DOHH2 (cell line): ENCODE results near the gene SMIM30.

Experiments used
- H3F3A ChIP-seq: fragments of 200-600 bp; sonication (generic), shearing (Covaris generic); 2 replicates; pipeline ENCODE4 v1.6.0; 2016; ENCODE audit warnings: antibody characterized with exemption, mild to moderate bottlenecking; ENCODE audit not compliant: control insufficient read depth, insufficient read depth
- H3K27ac ChIP-seq: fragments of 200-600 bp; sonication (generic); 2 replicates; pipeline ENCODE4 v1.5.1; 2014; ENCODE audit warnings: low read depth, mild to moderate bottlenecking, low read length, moderate library complexity
- H3K27me3 ChIP-seq: fragments of 200-600 bp; sonication (generic); 2 replicates; pipeline ENCODE4 v1.6.1; 2014; ENCODE audit warnings: mild to moderate bottlenecking, low read length, mixed read lengths; ENCODE audit not compliant: control insufficient read depth
- H3K36me3 ChIP-seq: fragments of 200-600 bp; sonication (generic); 2 replicates; pipeline ENCODE4 v1.6.1; 2014; ENCODE audit warnings: mild to moderate bottlenecking, low read length, moderate library complexity, mixed read lengths; ENCODE audit not compliant: control insufficient read depth
- H3K4me1 ChIP-seq: fragments of 200-600 bp; sonication (generic); 2 replicates; pipeline ENCODE4 v1.6.1; 2014; ENCODE audit warnings: mild to moderate bottlenecking, low read length, mixed read lengths; ENCODE audit not compliant: control insufficient read depth
- H3K4me2 ChIP-seq: fragments of 200-600 bp; sonication (generic); 2 replicates; pipeline ENCODE4 v1.6.0; 2014; ENCODE audit warnings: mild to moderate bottlenecking, low read length, moderate library complexity
- H3K4me3 ChIP-seq: fragments of 200-600 bp; sonication (generic); 2 replicates; pipeline ENCODE4 v1.5.1; 2014; ENCODE audit warnings: mild to moderate bottlenecking, low read length, mixed read lengths
- H3K79me2 ChIP-seq: fragments of 200-600 bp; sonication (generic); 2 replicates; pipeline ENCODE4 v1.6.1; 2014; ENCODE audit warnings: mild to moderate bottlenecking, low read length, mixed read lengths; ENCODE audit not compliant: control insufficient read depth
- H3K9me2 ChIP-seq: fragments of 200-600 bp; sonication (generic); replicated peaks from 2 replicates; pipeline ENCODE4 v1.6.1; 2014; ENCODE audit warnings: mild to moderate bottlenecking, low read length, mixed read lengths; ENCODE audit not compliant: control insufficient read depth
- H3K9me3 ChIP-seq: fragments of 200-600 bp; sonication (generic); 2 replicates; pipeline ENCODE4 v1.6.1; 2014; ENCODE audit warnings: antibody characterized with exemption, low read length, mixed read lengths; ENCODE audit not compliant: control insufficient read depth, insufficient read depth
- H4K20me1 ChIP-seq: fragments of 200-600 bp; sonication (generic); 2 replicates; pipeline ENCODE4 v1.6.0; 2014; ENCODE audit warnings: low read depth, mild to moderate bottlenecking, antibody characterized with exemption, low read length, moderate library complexity; ENCODE audit not compliant: control insufficient read depth, insufficient read depth
- CTCF ChIP-seq: fragments of 200-600 bp; sonication (generic); IDR thresholded peaks from one replicate; pipeline ENCODE4 v1.5.1; 2014; ENCODE audit warnings: antibody characterized with exemption, mild to moderate bottlenecking, low read depth, low read length; ENCODE audit not compliant: poor library complexity, severe bottlenecking
- EZH2phosphoT487 ChIP-seq: fragments of 200-600 bp; sonication (generic); IDR thresholded peaks from 2 replicates; pipeline ENCODE4 v1.6.1; 2017; ENCODE audit warnings: borderline replicate concordance, mild to moderate bottlenecking, antibody characterized with exemption, low read length, moderate library complexity, mixed read lengths

SMIM30 gene

GRCh38 chr7:113131367-113131766, 13.0 kb upstream of the SMIM30 start:
- Histone ChIP-seq H3K27ac (no peak overlapping the region), H3F3A (no peaks in the 10 kb centered on the region), H3K36me3 (no peaks in the 10 kb centered on the region), H3K4me1 (no peaks in the 10 kb centered on the region), H3K4me2 (no peak overlapping the region), H3K9me3 (no peaks in the 10 kb centered on the region), H3K9me2 (no peaks in the 10 kb centered on the region), H3K4me3 (no peak overlapping the region), H4K20me1 (no peaks in the 10 kb centered on the region), H3K27me3 (no peaks in the 10 kb centered on the region), H3K79me2 (no peaks in the 10 kb centered on the region)
- no peak for TF ChIP-seq CTCF
- no peak for TF ChIP-seq EZH2phosphoT487

GRCh38 chr7:113128031-113128430, 9.7 kb upstream of the SMIM30 start:
- H3K4me2 ChIP-seq: no peak overlapping the region
- H3K27me3 ChIP-seq: no peaks in the 10 kb centered on the region
- no peaks in the 10 kb centered on the region for H3F3A ChIP-seq
- H3K9me3 ChIP-seq: no peaks in the 10 kb centered on the region
- H3K79me2 ChIP-seq: no peaks in the 10 kb centered on the region
- H3K9me2 ChIP-seq: no peaks in the 10 kb centered on the region
- TF ChIP-seq EZH2phosphoT487 (no peak), CTCF (no peak)
- no peak overlapping the region for H3K27ac ChIP-seq
- H3K36me3 ChIP-seq: no peaks in the 10 kb centered on the region
- no peak overlapping the region for H3K4me3 ChIP-seq
- no peaks in the 10 kb centered on the region for H4K20me1 ChIP-seq
- peaks cover 2% of the 10 kb centered on the region for H3K4me1 ChIP-seq

- Histone ChIP-seq H3K27ac (no peak overlapping the region), H4K20me1 (no peaks in the 10 kb centered on the region), H3K4me2 (no peak overlapping the region), H3K4me3 (no peak overlapping the region), H3K36me3 (no peaks in the 10 kb centered on the region), H3F3A (no peaks in the 10 kb centered on the region), H3K9me3 (no peaks in the 10 kb centered on the region), H3K79me2 (no peaks in the 10 kb centered on the region), H3K9me2 (no peaks in the 10 kb centered on the region), H3K27me3 (no peaks in the 10 kb centered on the region), H3K4me1 (peaks cover 25% of the 10 kb centered on the region)
- TF ChIP-seq CTCF (no peak), EZH2phosphoT487 (no peak)
Observed at GRCh38 chr7:113125728-113126127, 7.4 kb upstream of the SMIM30 start.

GRCh38 chr7:113122744-113123143, 4.4 kb upstream of the SMIM30 start:
- Histone ChIP-seq H3F3A (peaks cover 1% of the 10 kb centered on the region), H3K27ac (no peak overlapping the region), H3K4me1 (peaks cover 43% of the 10 kb centered on the region), H4K20me1 (no peaks in the 10 kb centered on the region), H3K4me2 (peak overlapping the region; percentile 8), H3K9me3 (no peaks in the 10 kb centered on the region), H3K4me3 (no peak overlapping the region), H3K36me3 (peaks cover under 1% of the 10 kb centered on the region), H3K9me2 (no peaks in the 10 kb centered on the region), H3K79me2 (peaks cover 1% of the 10 kb centered on the region), H3K27me3 (no peaks in the 10 kb centered on the region)
- no peak for TF ChIP-seq CTCF
- TF ChIP-seq EZH2phosphoT487: no peak
